ENCODE data around the gene TRNP1.

TRNP1 gene

DNA sequence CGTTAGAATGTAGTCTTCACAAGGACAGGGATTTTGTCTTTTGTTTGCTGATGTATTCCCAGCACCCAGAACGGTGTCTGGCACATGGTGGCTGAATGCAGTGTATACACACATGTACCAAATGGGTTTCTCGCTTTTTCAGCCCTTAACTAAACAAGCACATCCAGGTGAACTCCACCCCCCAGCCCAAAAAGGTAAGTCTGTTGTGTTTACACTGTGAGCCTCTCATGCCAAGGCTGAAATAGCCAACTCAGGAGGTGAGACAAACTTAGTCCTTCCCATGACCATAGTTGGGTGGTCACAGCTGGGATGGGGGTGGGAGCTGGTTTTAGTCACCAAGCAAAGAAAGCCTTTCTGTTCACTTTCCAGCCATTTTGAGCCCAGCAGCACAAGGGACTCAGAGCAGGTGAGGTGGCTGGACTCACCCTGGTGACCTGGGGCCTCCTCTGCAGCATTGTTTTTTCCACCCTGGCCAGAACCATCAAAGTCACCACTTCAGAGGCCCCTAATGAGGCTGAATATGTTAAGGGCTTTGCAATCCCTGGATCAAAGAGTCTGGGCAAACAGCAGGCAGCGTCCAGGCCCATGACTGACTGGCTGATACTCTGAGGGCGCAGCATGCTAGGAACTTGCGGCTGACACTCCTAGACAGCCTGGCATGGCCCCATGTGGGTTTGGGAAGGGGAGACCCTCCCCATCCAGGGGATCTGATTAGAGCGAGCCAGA lies 10.4 kb downstream of the TRNP1 start:
- peak overlapping the region; percentile 95 for H3K27ac Mint-ChIP-seq
- peaks cover 11% of the 10 kb centered on the region for H3K27me3 Mint-ChIP-seq (ENCODE audit: low read depth, poor library complexity)
- no peaks in the 10 kb centered on the region for H3K9me3 Mint-ChIP-seq
- no peaks in the 10 kb centered on the region for H3K36me3 Mint-ChIP-seq (ENCODE audit: low read depth)
- DNase-seq, result no peak
- peak overlapping the region; percentile 48 for H3K4me3 Mint-ChIP-seq
- peaks cover 79% of the 10 kb centered on the region for H3K4me1 Mint-ChIP-seq
- TF ChIP-seq, protein P1, sequence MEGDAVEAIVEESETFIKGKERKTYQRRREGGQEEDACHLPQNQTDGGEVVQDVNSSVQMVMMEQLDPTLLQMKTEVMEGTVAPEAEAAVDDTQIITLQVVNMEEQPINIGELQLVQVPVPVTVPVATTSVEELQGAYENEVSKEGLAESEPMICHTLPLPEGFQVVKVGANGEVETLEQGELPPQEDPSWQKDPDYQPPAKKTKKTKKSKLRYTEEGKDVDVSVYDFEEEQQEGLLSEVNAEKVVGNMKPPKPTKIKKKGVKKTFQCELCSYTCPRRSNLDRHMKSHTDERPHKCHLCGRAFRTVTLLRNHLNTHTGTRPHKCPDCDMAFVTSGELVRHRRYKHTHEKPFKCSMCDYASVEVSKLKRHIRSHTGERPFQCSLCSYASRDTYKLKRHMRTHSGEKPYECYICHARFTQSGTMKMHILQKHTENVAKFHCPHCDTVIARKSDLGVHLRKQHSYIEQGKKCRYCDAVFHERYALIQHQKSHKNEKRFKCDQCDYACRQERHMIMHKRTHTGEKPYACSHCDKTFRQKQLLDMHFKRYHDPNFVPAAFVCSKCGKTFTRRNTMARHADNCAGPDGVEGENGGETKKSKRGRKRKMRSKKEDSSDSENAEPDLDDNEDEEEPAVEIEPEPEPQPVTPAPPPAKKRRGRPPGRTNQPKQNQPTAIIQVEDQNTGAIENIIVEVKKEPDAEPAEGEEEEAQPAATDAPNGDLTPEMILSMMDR (IDR thresholded peaks at IDR 0.05), result no peak

DNA sequence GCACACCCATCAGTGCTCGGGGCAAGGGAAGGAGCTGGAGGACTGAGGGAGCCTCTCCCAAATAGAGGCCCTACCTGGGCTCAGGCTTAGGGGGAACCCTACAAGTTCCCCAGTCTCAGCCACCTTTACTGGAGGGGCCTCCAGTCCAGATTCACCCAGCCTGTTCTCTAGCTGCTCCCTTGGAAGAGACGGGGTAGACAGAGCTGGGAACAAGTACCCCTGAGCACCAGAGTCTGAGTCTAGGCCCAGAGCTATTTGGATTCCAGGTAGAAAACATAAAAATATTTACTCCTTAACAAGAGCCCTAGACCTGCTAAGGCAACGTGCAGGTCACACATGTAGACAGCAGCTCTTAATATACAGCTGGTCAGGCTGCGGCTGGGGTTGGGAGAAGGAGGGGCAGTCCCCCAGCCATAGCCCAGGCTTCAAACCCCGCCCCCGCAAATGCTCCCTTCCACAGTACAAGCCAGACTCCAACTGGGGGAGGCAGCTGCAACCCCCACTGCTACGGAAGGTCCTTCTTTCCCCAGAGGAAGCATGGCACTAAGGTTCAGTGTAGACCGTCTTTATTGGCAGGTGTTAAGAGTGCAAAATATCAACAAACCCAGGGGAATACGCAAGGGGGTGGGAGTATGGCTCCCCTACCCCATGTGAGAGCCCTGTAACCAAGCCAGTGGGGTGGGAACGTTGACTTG lies 11.1 kb downstream of the TRNP1 start:
- DNase-seq, result peak; percentile 69
- TF ChIP-seq, protein P1 (IDR thresholded peaks at IDR 0.05), result no peak
- peaks cover 11% of the 10 kb centered on the region for H3K27me3 Mint-ChIP-seq (ENCODE audit: low read depth, poor library complexity)
- no peaks in the 10 kb centered on the region for H3K36me3 Mint-ChIP-seq (ENCODE audit: low read depth)
- no peaks in the 10 kb centered on the region for H3K9me3 Mint-ChIP-seq
- peak overlapping the region; percentile 48 for H3K4me3 Mint-ChIP-seq
- H3K27ac Mint-ChIP-seq, result peak overlapping the region; percentile 95
- peaks cover 71% of the 10 kb centered on the region for H3K4me1 Mint-ChIP-seq

DNA sequence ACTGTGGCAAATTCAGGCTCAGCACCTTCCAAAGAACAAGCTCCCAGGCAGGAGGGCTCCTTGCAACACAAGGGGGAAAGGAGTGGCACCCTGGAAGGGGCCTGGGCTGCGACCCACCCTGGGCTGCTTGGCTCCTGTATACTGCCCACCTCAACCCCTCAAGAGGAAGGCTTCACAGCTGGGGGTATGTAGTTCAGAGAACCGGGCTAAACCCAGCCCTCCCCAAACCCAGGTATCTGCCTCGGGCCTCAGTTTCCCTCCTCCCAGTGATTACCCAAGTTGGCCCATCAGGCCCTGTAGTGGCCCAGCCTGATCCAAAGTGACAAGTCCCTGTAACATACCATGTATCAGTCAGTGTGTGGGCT lies 11.7 kb downstream of the TRNP1 start:
- Mint-ChIP-seq H3K27ac (no peak overlapping the region), H3K4me1 (peaks cover 70% of the 10 kb centered on the region), H3K36me3 (ENCODE audit: low read depth) (no peaks in the 10 kb centered on the region), H3K9me3 (no peaks in the 10 kb centered on the region), H3K4me3 (no peak overlapping the region), H3K27me3 (ENCODE audit: low read depth, poor library complexity) (peaks cover 11% of the 10 kb centered on the region)
- TF ChIP-seq, protein P1 (IDR thresholded peaks at IDR 0.05), result no peak
- DNase-seq, result no peak

- H3K4me3 Mint-ChIP-seq, result no peak overlapping the region
- no peak for DNase-seq
- TF ChIP-seq, protein P1 (IDR thresholded peaks at IDR 0.05), result no peak
- peaks cover 70% of the 10 kb centered on the region for H3K4me1 Mint-ChIP-seq
- H3K9me3 Mint-ChIP-seq, result no peaks in the 10 kb centered on the region
- H3K36me3 Mint-ChIP-seq (ENCODE audit: low read depth), result no peaks in the 10 kb centered on the region
- no peak overlapping the region for H3K27ac Mint-ChIP-seq
- H3K27me3 Mint-ChIP-seq (ENCODE audit: low read depth, poor library complexity), result peaks cover 11% of the 10 kb centered on the region
Observed at GRCh38 chr1:27005648-27006496, 12.4 kb downstream of the TRNP1 start.

DNA sequence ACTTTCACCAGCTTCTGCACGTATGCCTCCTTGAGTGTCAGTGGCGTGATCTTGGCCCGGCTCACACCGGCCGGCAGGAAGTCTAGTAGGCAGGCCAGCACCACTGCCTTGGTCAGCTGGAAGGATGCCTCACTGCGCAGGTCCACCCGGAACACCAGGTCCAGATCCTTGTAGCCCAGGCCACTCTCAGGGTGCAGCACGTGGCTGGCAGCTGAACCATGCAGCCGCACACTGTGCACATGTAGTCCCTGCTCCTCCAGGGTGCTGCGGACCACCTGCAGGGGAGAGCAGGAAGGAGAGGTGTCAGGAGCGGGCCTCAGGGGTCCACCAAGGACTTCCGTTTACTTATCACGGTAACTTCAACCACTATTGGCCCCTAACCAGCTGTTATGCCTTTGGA lies 13.2 kb downstream of the TRNP1 start:
- no peak overlapping the region for H3K27ac Mint-ChIP-seq
- no peak for DNase-seq

More for the DNA sequence above, 13.2 kb downstream of the TRNP1 start:
- Mint-ChIP-seq H3K36me3 (ENCODE audit: low read depth) (no peaks in the 10 kb centered on the region), H3K9me3 (no peaks in the 10 kb centered on the region), H3K4me3 (no peak overlapping the region), H3K4me1 (peaks cover 70% of the 10 kb centered on the region), H3K27me3 (ENCODE audit: low read depth, poor library complexity) (peaks cover 15% of the 10 kb centered on the region)
- TF ChIP-seq, protein P1 (IDR thresholded peaks at IDR 0.05), result no peak

Data from nephron progenitor cell (in vitro differentiated cells).